Fibroblast of peridontal ligament (primary cell): Measurements from ENCODE around the gene COX7A1.
A peak's percentile ranks its signal among the peaks of the same experiment; 100 is the strongest.
"Not testable (repeated sequence)": the region's sequence is repeated elsewhere in the genome, so short reads cannot be mapped to it uniquely, and the experiment has no call there.

ENCODE experiments used
- DNase-seq: peaks from one replicate; pipeline ENCODE4 v3.0.0-alpha.2; 2010; ENCODE audit errors: extremely low read depth

The COX7A1 gene

DNA sequence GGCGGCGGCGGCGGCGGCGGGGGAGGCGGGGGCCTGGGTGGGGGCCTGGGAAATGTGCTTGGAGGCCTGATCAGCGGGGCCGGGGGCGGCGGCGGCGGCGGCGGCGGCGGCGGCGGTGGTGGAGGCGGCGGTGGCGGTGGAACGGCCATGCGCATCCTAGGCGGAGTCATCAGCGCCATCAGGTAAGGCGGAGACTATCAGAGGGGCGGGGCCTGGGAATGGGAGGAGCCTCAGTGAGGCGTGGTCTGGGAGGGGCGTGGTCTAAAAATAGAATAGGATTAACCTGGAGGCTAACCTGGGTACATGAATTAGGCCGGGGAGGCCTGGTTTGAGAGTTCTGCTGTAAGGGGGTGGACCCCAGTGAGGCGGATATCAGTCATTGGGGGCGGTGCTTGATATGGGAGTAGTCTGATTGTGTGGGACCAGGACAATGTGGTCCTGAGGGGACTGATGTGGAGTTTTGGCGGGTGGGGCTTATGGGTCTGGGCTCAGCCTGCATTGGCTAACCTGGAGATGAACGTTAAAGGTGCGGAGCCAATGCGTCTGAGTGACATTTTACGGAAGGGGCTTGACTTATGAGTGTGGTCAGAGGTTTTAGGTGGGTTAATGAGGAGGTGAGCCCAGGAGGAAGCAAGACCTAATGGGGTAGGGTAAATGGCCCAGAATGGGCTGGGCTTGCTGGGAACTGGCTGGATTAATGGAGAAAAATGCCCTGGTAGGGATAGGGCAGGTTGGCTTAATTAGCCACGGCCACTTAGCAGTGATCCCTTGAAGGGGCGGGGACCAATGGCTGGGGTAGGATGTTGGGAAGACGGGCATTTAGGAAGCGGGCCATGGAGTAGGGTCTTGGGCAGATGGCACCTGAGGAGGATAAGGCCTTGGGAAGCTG is 11.0 kb downstream of the COX7A1 start:
- peak; percentile 71 for DNase-seq

DNA sequence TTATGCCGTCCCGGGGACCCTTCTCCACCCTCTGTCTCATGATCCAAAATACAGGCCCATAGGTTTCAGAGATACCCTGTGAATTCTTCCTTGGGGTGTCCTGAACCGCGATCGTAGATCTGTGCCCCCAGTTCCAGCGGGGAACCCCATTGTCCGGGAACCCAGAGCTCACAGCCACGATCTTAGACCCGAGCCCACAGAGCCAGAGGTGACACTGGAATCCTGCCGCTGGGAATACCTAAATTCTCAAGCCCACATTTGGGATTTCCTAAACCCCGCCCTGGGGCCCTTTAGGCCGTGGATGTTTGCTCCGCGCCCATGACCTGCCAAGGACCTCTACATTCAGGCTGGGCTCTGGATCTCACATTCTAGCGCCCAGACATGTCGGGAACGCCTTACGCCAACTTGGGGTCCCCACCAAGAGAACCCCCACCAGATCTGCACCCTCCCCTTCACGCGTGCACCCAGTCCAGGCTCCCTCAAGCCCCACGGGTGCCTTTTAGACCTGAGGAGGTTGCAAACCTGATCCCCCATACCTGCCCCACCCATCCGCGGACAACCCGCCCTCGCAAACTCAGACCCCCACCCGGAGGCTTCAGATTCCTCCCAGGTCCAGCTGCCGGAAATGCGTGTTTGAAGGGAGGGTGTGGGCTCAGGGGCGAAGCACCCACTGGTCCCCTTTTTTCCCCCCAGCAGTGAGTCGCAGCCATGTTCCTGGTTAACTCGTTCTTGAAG is 11.8 kb downstream of the COX7A1 start:
- peak; percentile 24 for DNase-seq

DNA sequence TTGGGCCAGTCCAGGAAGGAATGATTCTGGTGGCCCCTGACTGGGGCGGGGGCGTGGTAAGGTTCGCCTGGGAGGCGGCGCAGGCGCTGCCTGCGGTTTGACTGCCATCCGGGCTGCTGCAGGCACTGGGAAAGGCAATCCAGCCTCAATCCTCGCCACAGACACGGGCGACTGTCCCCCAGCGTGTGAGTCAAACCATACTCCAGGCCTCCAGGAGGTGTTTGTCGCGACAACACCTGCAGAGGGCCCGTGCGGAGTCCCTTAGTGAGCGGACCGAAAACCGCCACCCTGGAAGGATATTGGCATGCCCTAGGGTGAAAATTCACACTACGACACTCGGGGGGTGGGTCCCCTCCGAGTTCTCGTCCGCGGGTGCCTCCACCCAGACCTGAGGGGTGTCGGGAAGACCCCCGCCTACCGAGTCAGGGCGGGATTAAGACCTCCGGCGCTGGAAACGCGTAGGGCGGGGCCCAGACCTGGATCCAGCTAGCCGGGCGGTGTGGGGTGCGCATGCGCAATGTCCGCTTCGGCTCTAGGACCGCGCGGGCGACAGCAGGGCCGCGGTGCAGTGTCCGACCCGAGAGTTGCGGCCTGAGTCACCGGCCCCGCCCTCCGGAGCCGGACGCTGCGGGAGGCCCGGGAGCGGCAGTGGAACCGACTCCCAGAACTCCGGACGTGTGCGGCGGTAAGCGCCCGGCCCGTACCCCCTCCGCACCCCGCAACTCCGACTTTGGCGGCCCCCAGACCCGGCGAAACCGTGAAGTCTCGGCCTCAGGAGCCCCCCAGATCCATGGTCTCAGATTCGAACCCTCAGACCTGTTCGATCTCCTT is 12.6 kb downstream of the COX7A1 start, which contains the start of gene CAPNS1:
Gene CAPNS1 (plus strand): TSS at position 594 of the 831 bp plus-strand sequence. CDS start 946 bp downstream, outside the sequence.
- peak; percentile 91 for DNase-seq

DNA sequence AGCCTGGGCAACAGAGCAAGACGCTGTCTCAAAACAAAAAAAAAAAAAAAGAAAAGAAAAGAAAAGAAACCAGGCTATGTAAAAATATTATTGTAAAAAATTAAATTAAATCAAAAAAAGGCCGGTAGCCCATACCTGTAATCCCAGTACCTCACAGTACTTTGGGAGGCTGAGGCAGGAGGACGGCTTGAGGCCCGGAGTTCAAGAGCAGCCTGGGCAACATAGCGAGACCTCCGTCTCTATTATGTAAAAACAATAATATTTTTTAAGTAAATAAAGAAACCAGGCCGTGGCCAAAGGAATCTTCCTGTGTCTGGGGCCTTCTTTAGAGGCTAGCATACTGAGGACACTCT is 13.2 kb downstream of the COX7A1 start:
- no peak for DNase-seq

DNA sequence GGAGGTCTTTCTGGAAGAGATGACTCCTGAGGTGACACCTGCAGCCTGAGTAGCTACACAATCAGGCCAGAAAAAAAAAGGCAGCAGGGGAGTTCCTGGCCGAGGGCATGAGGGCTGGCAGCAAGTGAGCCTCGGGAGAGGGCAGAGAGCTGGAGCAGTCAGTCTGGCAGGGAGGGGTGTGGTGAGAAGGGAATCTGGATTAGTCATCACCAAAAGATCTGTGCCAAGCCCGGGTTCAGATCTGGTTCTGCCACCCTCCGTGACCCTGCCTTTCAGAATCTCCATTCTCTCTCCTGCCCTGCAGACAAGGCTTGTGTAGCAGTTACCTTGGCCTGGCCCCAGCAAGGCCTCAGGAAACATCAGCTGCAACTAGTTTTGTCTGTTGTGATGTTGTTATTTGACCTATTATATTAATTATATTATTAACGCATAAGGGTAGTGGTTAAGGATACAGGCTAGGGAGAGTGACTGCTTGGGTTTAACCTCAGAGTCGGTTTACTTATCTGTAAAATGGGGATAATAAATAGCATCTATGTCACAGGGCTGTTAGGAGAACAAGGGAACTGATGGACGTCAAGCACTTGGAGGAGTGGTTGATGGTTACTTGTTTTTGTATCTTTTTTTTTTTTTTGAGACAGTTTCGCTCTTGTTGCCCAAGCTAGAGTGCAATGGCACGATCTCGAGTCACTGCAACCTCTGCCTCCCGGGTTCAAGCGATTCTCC is 15.1 kb downstream of the COX7A1 start:
- DNase-seq = peak; percentile 78

DNA sequence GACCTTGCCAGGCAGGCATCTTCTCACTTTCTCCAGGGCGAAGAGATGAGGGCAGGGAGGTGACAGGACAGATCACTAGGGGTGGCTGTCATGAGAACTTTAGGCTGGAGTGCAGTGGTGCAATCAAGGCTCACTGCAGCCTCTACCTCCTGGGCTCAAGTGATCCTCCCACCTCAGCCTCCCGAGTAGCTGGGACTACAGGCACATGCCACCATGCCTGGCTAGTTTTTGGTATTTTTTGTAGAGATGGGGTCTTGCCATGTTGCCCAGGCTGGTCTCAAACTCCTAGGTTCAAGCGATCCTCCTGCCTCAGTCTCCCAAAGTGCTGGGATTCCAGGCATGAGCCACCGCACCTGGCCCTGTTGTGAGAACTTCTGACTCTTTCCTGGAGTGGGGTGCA is 17.4 kb downstream of the COX7A1 start:
- DNase-seq = not testable (repeated sequence)

GRCh38 chr19:36131221-36131620 is 21.0 kb downstream of the COX7A1 start:
- not testable (repeated sequence) for DNase-seq

- DNase-seq = no peak
Measured at GRCh38 chr19:36128392-36128736, 23.9 kb downstream of the COX7A1 start.

DNA sequence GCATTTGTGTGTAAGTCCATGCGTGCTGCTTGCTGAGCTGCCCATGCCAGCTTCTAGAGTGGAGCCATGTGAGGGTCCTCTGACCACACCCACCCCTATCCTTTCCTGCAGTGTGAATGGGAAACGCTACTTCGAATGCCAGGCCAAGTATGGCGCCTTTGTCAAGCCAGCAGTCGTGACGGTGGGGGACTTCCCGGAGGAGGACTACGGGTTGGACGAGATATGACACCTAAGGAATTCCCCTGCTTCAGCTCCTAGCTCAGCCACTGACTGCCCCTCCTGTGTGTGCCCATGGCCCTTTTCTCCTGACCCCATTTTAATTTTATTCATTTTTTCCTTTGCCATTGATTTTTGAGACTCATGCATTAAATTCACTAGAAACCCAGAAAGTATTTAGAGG is 26.7 kb downstream of the COX7A1 start:
- no peak for DNase-seq

GRCh38 chr19:36121486-36122124 is 30.6 kb downstream of the COX7A1 start:
- no peak for DNase-seq

DNA sequence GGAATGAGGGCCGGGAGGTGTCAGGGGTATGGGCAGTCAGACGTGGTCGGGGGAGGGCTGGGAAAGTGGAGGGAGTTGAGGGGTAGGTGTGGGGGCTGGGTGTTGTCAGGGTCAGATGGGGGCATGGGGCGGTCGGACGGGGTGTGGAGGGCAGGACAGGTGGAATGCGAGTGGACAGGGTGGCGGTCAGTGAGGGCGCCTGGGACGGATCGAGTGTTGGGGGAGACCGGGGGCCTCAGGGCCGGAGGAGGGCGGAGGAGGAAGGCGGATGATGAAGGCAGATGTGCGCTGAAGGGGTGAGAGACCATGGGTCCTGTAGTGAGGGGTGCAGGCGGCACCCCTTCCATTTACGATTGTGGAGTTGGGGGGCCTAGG is 31.3 kb downstream of the COX7A1 start:
- DNase-seq = no peak

DNA sequence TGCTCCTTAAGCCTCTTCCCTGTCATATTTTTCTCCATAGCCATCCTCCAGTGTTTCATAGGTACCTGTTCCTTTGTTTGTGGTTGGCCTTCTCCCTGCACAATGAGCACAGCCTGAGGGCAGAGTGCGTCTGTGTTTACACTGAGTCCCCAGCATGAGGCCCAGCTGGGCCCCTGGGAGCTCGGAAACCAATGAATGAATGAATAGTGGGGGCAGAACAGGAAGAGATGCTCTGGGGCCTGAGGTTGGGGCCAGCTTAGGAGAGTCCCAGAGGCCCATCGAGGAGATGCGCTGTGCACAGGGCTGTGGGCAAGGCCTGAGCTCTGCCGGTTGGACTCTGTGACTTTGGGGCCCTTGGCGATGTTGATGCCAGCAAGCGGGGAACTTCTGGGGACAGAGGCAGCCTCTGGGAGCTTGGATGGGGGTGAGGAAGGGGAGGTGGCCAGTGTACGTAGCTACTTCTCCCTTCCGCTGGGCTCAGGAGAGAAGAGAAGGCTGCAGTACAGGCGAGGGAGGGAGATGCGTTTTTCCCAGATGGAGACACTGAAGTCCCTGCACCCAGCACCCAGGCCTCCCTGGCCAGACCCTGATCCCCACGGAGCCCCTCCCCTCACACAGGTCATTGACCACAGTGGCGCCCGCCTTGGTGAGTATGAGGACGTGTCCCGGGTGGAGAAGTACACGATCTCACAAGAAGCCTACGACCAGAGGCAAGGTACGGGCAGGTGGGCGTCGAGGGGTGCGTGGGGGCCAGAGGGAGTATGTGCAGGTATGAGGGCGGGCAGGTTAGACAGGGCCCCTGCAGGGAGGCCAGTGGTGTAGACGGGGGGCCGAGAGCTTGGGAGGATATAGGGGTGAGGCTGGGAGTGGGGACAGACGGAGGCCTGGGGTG is 31.9 kb downstream of the COX7A1 start:
- DNase-seq = no peak

DNA sequence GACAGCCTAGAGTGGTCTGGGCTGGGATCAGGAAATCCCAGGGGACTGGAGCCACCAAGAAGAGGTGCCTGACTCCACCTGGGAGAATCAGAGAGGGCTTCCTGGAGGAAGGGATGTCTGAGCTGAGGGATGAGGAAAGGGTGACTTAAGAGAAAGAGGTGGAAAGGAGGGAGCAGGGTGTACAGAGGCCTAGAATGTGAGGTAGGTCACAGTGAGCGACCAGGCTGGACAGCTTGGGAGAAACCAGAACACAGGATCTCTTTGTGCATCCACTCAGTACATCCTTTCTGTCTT is 36.0 kb downstream of the COX7A1 start:
- no peak for DNase-seq

GRCh38 chr19:36115453-36116343 is 36.5 kb downstream of the COX7A1 start, which contains the start of gene TBCB:
TSS of gene TBCB (plus strand) at chr19:36115468. CDS start at chr19:36115561, 93 bp downstream.
- DNase-seq = peak; percentile 29

DNA sequence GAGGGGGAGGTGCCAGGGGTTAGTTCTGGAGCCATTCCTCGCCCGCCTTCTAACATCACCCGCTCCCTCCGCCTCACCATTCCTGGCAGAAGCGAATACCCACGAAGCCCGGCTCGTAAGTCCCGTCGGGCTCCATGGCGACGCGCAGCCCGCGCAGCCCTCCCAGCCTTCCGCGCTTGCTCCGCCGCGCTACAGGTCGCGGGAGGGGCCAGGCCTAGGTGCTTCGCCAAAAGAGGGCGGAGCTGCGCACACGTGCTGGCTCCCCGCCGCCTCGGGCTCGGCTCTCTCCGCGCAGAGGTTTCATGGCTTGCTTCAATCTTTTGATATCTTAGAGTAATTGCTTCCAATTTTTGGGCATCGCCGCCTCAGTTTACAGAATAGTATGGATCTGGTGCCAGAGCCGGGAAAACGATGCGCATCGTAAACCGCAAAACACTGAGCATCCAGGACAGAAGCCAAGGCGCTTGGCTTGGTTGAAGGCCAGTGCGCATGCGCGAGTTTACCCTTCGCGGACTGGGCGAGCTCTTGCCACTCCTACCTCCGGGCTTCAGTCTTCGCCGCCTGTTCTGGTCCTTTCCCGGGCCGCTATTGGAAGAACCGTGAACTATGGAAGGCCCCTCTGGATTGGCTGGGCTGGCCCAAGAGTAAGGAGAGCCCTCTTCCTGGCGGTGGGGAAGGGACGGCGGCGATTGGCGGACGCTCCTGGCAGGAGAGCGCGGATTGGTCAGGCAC is 37.4 kb downstream of the COX7A1 start, which contains the start of gene POLR2I:
Gene POLR2I (minus strand): TSS at position 155 of the 732 bp plus-strand sequence. CDS start 19 bp downstream, at position 136.
- DNase-seq = peak; percentile 100

DNA sequence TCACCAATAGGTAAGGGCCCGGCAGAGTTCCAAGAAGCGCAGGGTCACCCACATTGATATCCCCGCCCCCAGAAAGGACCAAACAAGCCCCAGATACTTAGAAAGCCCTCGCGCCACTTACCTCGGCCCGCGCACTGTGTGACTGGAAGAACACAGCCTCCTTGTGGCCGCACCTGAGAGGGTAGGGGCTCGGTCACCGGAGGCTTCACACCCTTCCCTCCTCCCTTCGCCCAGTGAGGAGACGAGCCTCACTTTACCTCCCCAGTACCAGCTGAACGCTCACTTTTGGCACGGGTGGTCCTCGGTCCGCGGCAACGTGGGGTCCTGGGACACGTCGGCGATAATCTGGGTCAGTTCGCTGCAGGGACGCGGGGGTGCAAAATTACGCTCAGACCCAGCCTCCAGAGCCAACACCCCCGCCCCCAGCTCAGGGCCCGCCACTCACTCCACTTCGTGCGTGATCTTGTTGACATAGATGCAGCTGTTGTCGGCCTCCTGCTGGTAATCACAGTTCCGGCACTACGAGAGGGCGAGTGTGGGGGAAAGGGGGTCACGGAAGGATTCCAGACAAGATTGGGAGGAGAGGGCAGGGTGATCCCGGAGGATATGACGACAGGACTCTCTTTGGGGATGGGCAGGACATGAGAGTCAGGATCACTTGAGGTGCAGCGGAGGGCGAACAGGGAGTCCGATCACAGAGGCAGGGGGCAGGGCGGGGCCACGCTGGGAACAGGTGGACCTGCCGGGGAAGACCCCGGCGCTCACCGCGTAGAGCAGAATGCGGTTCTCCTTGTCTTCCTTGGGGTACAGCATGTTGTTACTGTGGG is 38.1 kb downstream of the COX7A1 start:
- peak; percentile 40 for DNase-seq

- no peak for DNase-seq
Measured at GRCh38 chr19:36113425-36113824, 38.8 kb downstream of the COX7A1 start.
